HCT116 (cell line): ENCODE data around the gene PTGR3. TPM values are rescaled to one million over a fixed set of nuclear protein-coding genes. Genes with fewer than 3 reads are reported as not detected.

ENCODE experiments used
- ATAC-seq: fragments of 200-7000 bp; cut with Tn5 transposase; 2 replicates; pipeline ENCODE4 v1.9.1; 2020; ENCODE audit warnings: mild to moderate bottlenecking, moderate library complexity
- BruUV-seq: library from RNA; stranded (reverse); fragments of 400-500 nt; replicated peaks from 2 replicates; lab custom pipeline; 2021; lab: Mats Ljungman, UMichigan
- CTCF ChIA-PET: fragments of 300-600 bp; sonication (Branson Sonifier 250); formaldehyde crosslinking; loops from one replicate; lab custom pipeline; 2021; ENCODE audit warnings: antibody characterized with exemption; lab: Charles Lee
- POLR2A ChIA-PET: fragments of 300-600, 350-600 bp; sonication (Branson Sonifier 250); formaldehyde crosslinking; loops from one replicate; lab custom pipeline; 2021; ENCODE audit warnings: antibody characterized with exemption; lab: Charles Lee
- RAD21 ChIA-PET, 2 experiments: fragments of 300-600 bp; sonication (Branson Sonifier 250); formaldehyde crosslinking; loops; one replicate each; lab custom pipeline; 2023; ENCODE audit warnings: low total read pairs in 2 of 2; ENCODE audit not compliant: uncharacterized antibody in 2 of 2, unreplicated experiment in 2 of 2, low non-redundant PET in 1 of 2; lab: Charles Lee
- DNase-seq: peaks from one replicate; pipeline ENCODE4 v3.0.0-alpha.2; 2010; ENCODE audit warnings: low read depth, low spot score
- H2AFZ ChIP-seq: fragments of 200-600 bp; shearing (Covaris generic), sonication (generic); 2 replicates; pipeline ENCODE4 v1.6.1; 2017; ENCODE audit warnings: low read depth, mixed run types, mixed read lengths, antibody characterized with exemption, low read length; ENCODE audit not compliant: poor library complexity, severe bottlenecking
- H3K27ac ChIP-seq: 2 replicates; pipeline ENCODE4 v1.5.1; 2012; ENCODE audit warnings: low read depth, low read length
- H3K27me3 ChIP-seq: fragments of 200-600 bp; sonication (generic); 2 replicates; pipeline ENCODE4 v1.6.1; 2016; ENCODE audit warnings: mixed run types, low read length, mixed read lengths; ENCODE audit not compliant: insufficient read depth
- H3K36me3 ChIP-seq, 2 experiments: fragments of 200-500 bp in 1 of 2; fragments of 200-600 bp in 1 of 2; sonication (Bioruptor generic) in 1 of 2; sonication (generic) in 1 of 2; 2 replicates each; pipeline versions ENCODE4 v1.5.1 to v1.6.1; 2014 to 2016; ENCODE audit warnings: low read length in 2 of 2, inconsistent platforms in 1 of 2, mixed read lengths in 1 of 2, mixed run types in 1 of 2; ENCODE audit not compliant: insufficient read depth in 2 of 2, control insufficient read depth in 1 of 2
- H3K4me1 ChIP-seq, 2 experiments: fragments of 200-600 bp in 1 of 2; sonication (generic) in 1 of 2; 2 replicates each; pipeline versions ENCODE4 v1.5.1 to v1.6.1; 2012 to 2017; ENCODE audit warnings: low read length in 2 of 2, inconsistent platforms in 1 of 2, mild to moderate bottlenecking in 1 of 2, mixed read lengths in 1 of 2, mixed run types in 1 of 2, moderate library complexity in 1 of 2; ENCODE audit not compliant: insufficient read depth in 2 of 2, control insufficient read depth in 1 of 2
- H3K4me2 ChIP-seq: fragments of 200-600 bp; sonication (generic); 2 replicates; pipeline ENCODE4 v1.6.1; 2017; ENCODE audit warnings: mixed run types, low read length, mixed read lengths
- H3K4me3 ChIP-seq, 2 experiments: fragments of 200-600 bp in 1 of 2; sonication (generic) in 1 of 2; replicated peaks in 1 of 2; 2 replicates each; pipeline ENCODE4 v1.5.1; 2011 to 2016; ENCODE audit warnings: low read length in 2 of 2, control low read depth in 1 of 2, low read depth in 1 of 2, mild to moderate bottlenecking in 1 of 2, mixed read lengths in 1 of 2, mixed run types in 1 of 2
- H3K79me2 ChIP-seq: fragments of 200-600 bp; sonication (generic); 2 replicates; pipeline ENCODE4 v1.6.1; 2017; ENCODE audit warnings: mild to moderate bottlenecking, mixed run types, low read length, moderate library complexity, mixed read lengths; ENCODE audit not compliant: insufficient read depth
- H3K9ac ChIP-seq: fragments of 200-600 bp; sonication (generic); 2 replicates; pipeline ENCODE4 v1.6.1; 2016; ENCODE audit warnings: low read length, mixed read lengths
- H3K9me2 ChIP-seq: fragments of 200-600 bp; sonication (generic), shearing (Covaris generic); 2 replicates; pipeline ENCODE4 v1.6.1; 2017; ENCODE audit warnings: mixed run types, mild to moderate bottlenecking, moderate library complexity; ENCODE audit not compliant: insufficient read depth
- H3K9me3 ChIP-seq, 2 experiments: fragments of 200-500 bp in 1 of 2; fragments of 200-600 bp in 1 of 2; sonication (Bioruptor generic) in 1 of 2; sonication (generic) in 1 of 2; 2 replicates each; pipeline ENCODE4 v1.6.1; 2014 to 2017; ENCODE audit warnings: low read length in 2 of 2, mixed read lengths in 2 of 2, inconsistent platforms in 1 of 2, low read depth in 1 of 2, mild to moderate bottlenecking in 1 of 2, mixed run types in 1 of 2, moderate library complexity in 1 of 2; ENCODE audit not compliant: control insufficient read depth in 1 of 2, insufficient read depth in 1 of 2
- H4K20me1 ChIP-seq: fragments of 200-600 bp; sonication (generic), shearing (Covaris generic); 2 replicates; pipeline ENCODE4 v1.6.1; 2017; ENCODE audit warnings: mixed run types, mild to moderate bottlenecking, moderate library complexity; ENCODE audit not compliant: insufficient read depth
- ATF3 ChIP-seq: IDR thresholded peaks from 2 replicates; pipeline ENCODE4 v1.6.1; 2012
- CBX3 ChIP-seq: IDR thresholded peaks from 2 replicates; pipeline ENCODE4 v1.6.1; 2012; ENCODE audit warnings: low read depth
- CEBPB ChIP-seq: IDR thresholded peaks from 2 replicates; pipeline ENCODE4 v1.6.1; 2012; ENCODE audit warnings: low read depth
- CTCF ChIP-seq, 3 experiments: fragments of 200-600 bp in 1 of 3; sonication (generic) in 1 of 3; IDR thresholded peaks in 2 of 3; conservative IDR thresholded peaks in 1 of 3; 2 replicates each; pipeline ENCODE4 v1.5.1; 2012 to 2017; ENCODE audit warnings: low read depth in 2 of 3, low read length in 2 of 3, antibody characterized with exemption in 1 of 3, borderline replicate concordance in 1 of 3, control low read depth in 1 of 3, mild to moderate bottlenecking in 1 of 3, mixed read lengths in 1 of 3, mixed run types in 1 of 3, moderate library complexity in 1 of 3; ENCODE audit not compliant: insufficient read depth in 1 of 3
- ELF1 ChIP-seq: IDR thresholded peaks from 2 replicates; pipeline ENCODE4 v1.6.1; 2012; ENCODE audit warnings: low read depth, borderline replicate concordance
- RAD21 ChIP-seq: IDR thresholded peaks from 2 replicates; pipeline ENCODE4 v1.6.1; 2012; ENCODE audit warnings: low read depth, mild to moderate bottlenecking
- SP1 ChIP-seq: IDR thresholded peaks from 2 replicates; pipeline ENCODE4 v1.6.1; 2012; ENCODE audit warnings: low read depth
- TCF7L2 ChIP-seq: IDR thresholded peaks from 2 replicates; pipeline ENCODE4 v1.7.0; 2011; ENCODE audit warnings: borderline replicate concordance, inconsistent platforms; ENCODE audit not compliant: insufficient read depth, insufficient read length; ENCODE audit errors: extremely low read depth
- ZBTB33 ChIP-seq: IDR thresholded peaks from 2 replicates; pipeline ENCODE4 v1.6.1; 2011; ENCODE audit warnings: mild to moderate bottlenecking, low read length, moderate library complexity; ENCODE audit not compliant: insufficient replicate concordance; ENCODE audit errors: extremely low read depth
- ZFX ChIP-seq: fragments of 450-650 bp; IDR thresholded peaks from 2 replicates; pipeline ENCODE4 v1.6.1; 2017
- ZNF274 ChIP-seq: fragments of 200-500 bp; sonication (Bioruptor generic); IDR thresholded peaks from 2 replicates; pipeline ENCODE4 v1.6.1; 2014; ENCODE audit warnings: mild to moderate bottlenecking, low read depth, low read length, inconsistent platforms
- intact Hi-C: fragments of 100-400 bp; cut with micrococcal nuclease; formaldehyde crosslinking; loops from 2 replicates; pipeline ENCODE4 v1.10.0; 2022
- total RNA-seq: library from RNA; stranded (reverse); gene quantifications from one replicate; pipeline ENCODE4 v1.2.1, GENCODE V29; 2021; ENCODE audit not compliant: unreplicated experiment

The PTGR3 gene
- total RNA-seq, 1 experiment from 2014 or later = 25.3 TPM

- no peak for TF ChIP-seq ZNF274
These were observed 17.5 kb upstream of the PTGR3 start (continued) for GRCh38 chr18:75226286-75226955.

- ATAC-seq = no peak
These were observed 14.9 kb upstream of the PTGR3 start for GRCh38 chr18:75223687-75224347.

More at GRCh38 chr18:75223687-75224347, 14.9 kb upstream of the PTGR3 start:
- H3K4me3 ChIP-seq = no peak overlapping the region
- no peak overlapping the region; the same call in 1 of the 2 replicates for H3K4me2 ChIP-seq
- no peaks in the 10 kb centered on the region for H3K9me2 ChIP-seq
- intact Hi-C loops = no loop called here
- no peaks in the 10 kb centered on the region for H3K27me3 ChIP-seq
- H3K4me1 ChIP-seq = peaks cover 0 to 7% of the 10 kb centered on the region in 2 experiments; a peak in 1 of 4 replicates
- no peaks in the 10 kb centered on the region for H3K79me2 ChIP-seq
- H3K27ac ChIP-seq = no peak overlapping the region
- H2AFZ ChIP-seq = no peak overlapping the region
- ChIA-PET POLR2A (no interaction called here), CTCF (no interaction called here), RAD21 (no interaction called here)
- H3K9me3 ChIP-seq = no peaks in the 10 kb centered on the region
- TF ChIP-seq ZBTB33 (no peak), ATF3 (no peak), CTCF (IDR thresholded peaks at IDR 0.05 in 2 of 3, conservative IDR thresholded peaks at IDR 0.05 in 1 of 3; ENCODE audit: borderline replicate concordance in 1 of 3, insufficient read depth in 1 of 3, low read depth in 2 of 3, low read length in 2 of 3) (no peak), ELF1 (no peak), CBX3 (no peak), SP1 (no peak), RAD21 (no peak), CEBPB (no peak), ZFX (no peak), TCF7L2 (no peak)
- DNase-seq = no peak
- no peak overlapping the region for H3K9ac ChIP-seq
- H3K36me3 ChIP-seq = no peaks in the 10 kb centered on the region
- H4K20me1 ChIP-seq = no peaks in the 10 kb centered on the region
- BruUV-seq = no TSS peak
